ENCODE measurements around the gene PRDX5.

GRCh38 chr11:64358536-64358906 is 40.6 kb downstream of the PRDX5 start:
- TF ChIP-seq POLR2A (IDR thresholded peaks at IDR 0.05; ENCODE audit: low read length), result no peak
- no peak for TF ChIP-seq GATA1 (IDR thresholded peaks at IDR 0.05; ENCODE audit: low read depth, low read length)
